ENCODE results near the gene TTC32.

TTC32 gene

GRCh38 chr2:19850056-19851050 is 51.4 kb downstream of the TTC32 start:
- DNase-seq (ENCODE audit: low read depth) = no peak

- no peak for DNase-seq (ENCODE audit: low read depth)
These were observed 52.8 kb downstream of the TTC32 start for GRCh38 chr2:19848952-19849351.

GRCh38 chr2:19848029-19848750 is 53.6 kb downstream of the TTC32 start:
- no peak for DNase-seq (ENCODE audit: low read depth)

- no peak for DNase-seq (ENCODE audit: low read depth)
These were observed 54.3 kb downstream of the TTC32 start for GRCh38 chr2:19847486-19847885.

Measured in fibroblast of the conjunctiva (primary cell).